Small intestine (tissue), 7 donors: ENCODE results near the gene NAGS. TPM values are rescaled to one million over a fixed set of nuclear protein-coding genes. Genes with fewer than 3 reads are reported as not detected.

Source experiments
- DNase-seq, 2 donors: peaks; one replicate each; pipeline versions ENCODE4 v3.0.0 to v3.0.0-alpha.2; 2013
- FAIRE-seq: peaks from 2 replicates; lab custom pipeline; 2012; peaks lifted over from hg19 to GRCh38; lab: Jason Lieb, UNC
- H3K27ac ChIP-seq, 3 donors: one replicate each; pipeline ENCODE4 v1.5.1; 2013; ENCODE audit warnings: low read length in 2 of 3, mild to moderate bottlenecking in 2 of 3, control low read depth in 1 of 3, inconsistent platforms in 1 of 3, low read depth in 1 of 3, moderate library complexity in 1 of 3
- H3K27me3 ChIP-seq, 3 donors: one replicate each; pipeline ENCODE4 v1.6.1; 2013; ENCODE audit warnings: low read length in 3 of 3, inconsistent platforms in 1 of 3; ENCODE audit not compliant: control insufficient read depth in 3 of 3, insufficient read depth in 3 of 3
- H3K36me3 ChIP-seq, 3 donors: one replicate each; pipeline ENCODE4 v1.6.1; 2013; ENCODE audit warnings: low read length in 3 of 3, inconsistent platforms in 1 of 3, low read depth in 1 of 3, mild to moderate bottlenecking in 1 of 3, moderate library complexity in 1 of 3; ENCODE audit not compliant: control insufficient read depth in 3 of 3, insufficient read depth in 2 of 3
- H3K4me1 ChIP-seq, 3 donors: one replicate each; pipeline ENCODE4 v1.6.1; 2013; ENCODE audit warnings: low read length in 2 of 3, inconsistent platforms in 1 of 3, low read depth in 1 of 3, mild to moderate bottlenecking in 1 of 3, moderate library complexity in 1 of 3; ENCODE audit not compliant: control insufficient read depth in 3 of 3, insufficient read depth in 2 of 3
- H3K4me3 ChIP-seq, 3 donors: one replicate each; pipeline ENCODE4 v1.5.1; 2013; ENCODE audit warnings: low read length in 3 of 3, control low read depth in 1 of 3, inconsistent platforms in 1 of 3, low read depth in 1 of 3, mild to moderate bottlenecking in 1 of 3, moderate library complexity in 1 of 3
- H3K9me3 ChIP-seq, 2 donors: one replicate each; pipeline ENCODE4 v1.6.1; 2013; ENCODE audit warnings: low read depth in 1 of 2, low read length in 1 of 2; ENCODE audit not compliant: control insufficient read depth in 2 of 2, insufficient read depth in 1 of 2
- WGBS, 3 donors: extraction: QIAGEN DNeasy Blood & Tissue Kit; methylation state at CpG; one replicate each; pipeline ENCODE4 v1.1.7; 2013; 5-methylcytosine and 5-hydroxymethylcytosine counted together
- polyA plus RNA-seq, 4 donors: library from polyadenylated mRNA; stranded (reverse) in 3 of 4; unstranded in 1 of 4; fragments of 200-250 nt in 3 of 4; fragments of 120-200 nt in 1 of 4; gene quantifications; one replicate each; pipeline versions ENCODE4 v1.2.1 to v1.2.3, GENCODE V29; 2013
- donor health status: healthy with polysubstance abuse.
- donor health status: control.
- donor health status: control.
- donor health status: Bipolar disorder and iron deficiency.
- donor health status: healthy.

Gene NAGS
- polyA plus RNA-seq, 4 donors: 16.8 to 58.6 (median 50.6) TPM

DNA sequence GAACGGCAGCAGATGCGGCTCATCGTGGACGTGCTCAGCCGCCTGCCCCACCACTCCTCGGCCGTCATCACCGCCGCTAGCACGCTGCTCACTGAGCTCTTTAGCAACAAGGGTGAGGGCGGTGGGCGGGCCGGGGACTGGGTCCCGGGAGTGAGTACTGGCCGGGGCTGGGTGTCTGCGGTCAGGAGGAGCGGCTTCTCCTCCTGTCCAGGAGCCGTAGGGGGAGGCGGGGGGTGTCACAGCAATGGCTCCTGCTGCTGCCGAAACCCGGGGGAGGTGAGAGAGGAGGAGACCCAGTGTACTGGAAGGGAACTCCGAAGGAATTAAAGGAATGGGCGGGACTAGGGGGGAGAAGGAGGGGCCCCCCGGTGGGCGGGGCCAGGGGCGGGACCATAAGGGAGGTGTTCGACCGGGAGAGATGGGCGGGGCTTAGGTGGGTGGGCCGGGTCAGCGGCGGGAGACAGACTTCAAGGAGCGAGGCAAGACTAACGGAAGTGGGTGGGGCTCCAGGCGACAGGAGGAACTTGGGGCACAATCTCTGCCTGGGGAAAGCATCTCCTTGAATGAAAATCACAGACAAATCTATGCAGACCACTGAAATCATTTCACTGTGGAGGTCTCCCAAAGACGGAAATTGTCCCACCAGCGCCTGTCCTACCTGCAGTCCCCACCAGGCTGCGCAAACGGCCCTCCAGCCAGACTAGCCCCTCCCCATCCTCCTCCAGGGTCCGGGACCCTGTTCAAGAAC is 2.4 kb downstream of the NAGS start:
- no peaks in the 10 kb centered on the region for H3K9me3 ChIP-seq
- peak overlapping the region; percentile 46 to 89 (median 73) for H3K4me3 ChIP-seq
- peaks cover 5 to 59% (median 7%) of the 10 kb centered on the region in 3 donors for H3K4me1 ChIP-seq
- H3K27ac ChIP-seq: peak overlapping the region; percentile 94 to 99 (median 94)
- FAIRE-seq (no peak), DNase-seq (peak; percentile 99)
- H3K36me3 ChIP-seq: peaks cover 0 to 59% (median 8%) of the 10 kb centered on the region in 3 donors
- whole genome bisulfite sequencing, 3 donors: 1 to 4% (median 2%) methylated on average over 34 to 40 of the region's 40 CpGs
- H3K27me3 ChIP-seq: peaks cover 0 to 21% (median 2%) of the 10 kb centered on the region in 3 donors

DNA sequence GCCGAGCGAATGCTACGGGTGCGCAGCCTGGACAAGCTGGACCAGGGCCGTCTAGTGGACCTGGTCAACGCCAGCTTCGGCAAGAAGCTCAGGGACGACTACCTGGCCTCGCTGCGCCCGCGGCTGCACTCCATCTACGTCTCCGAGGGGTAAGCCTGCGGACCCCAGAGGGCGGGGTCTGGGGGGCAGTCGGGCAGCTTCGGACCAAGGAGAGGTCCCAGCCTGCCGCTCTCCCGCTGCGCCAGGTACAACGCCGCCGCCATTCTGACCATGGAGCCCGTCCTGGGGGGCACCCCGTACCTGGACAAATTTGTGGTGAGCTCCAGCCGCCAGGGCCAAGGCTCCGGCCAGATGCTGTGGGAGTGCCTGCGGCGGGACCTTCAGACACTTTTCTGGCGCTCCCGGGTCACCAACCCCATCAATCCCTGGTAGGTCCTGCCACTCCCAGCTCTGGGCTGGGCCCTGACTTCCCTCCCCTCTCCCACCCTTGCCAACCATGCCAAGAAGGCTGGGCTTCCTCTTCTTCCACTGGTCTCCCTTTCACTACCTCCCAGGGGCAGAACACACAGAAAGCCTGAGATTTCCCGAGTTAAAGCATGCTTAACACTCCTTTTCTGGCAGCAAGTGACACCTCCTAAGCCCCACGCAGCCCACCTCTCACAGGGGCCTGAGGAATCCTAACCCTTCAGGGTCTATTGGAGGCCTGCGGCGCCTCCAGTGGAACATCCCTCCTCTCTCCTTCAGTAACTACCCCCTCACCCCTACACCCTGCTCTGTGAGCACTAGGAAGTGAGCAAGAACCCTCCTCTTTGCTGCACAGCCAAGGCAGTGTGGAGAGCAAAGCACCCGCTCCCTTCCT is 3.2 kb downstream of the NAGS start:
- H3K4me3 ChIP-seq: peak overlapping the region; percentile 45 to 89 (median 73)
- FAIRE-seq (no peak), DNase-seq (no peak)
- peaks cover 0 to 66% (median 8%) of the 10 kb centered on the region in 3 donors for H3K36me3 ChIP-seq
- peaks cover 0 to 21% (median 2%) of the 10 kb centered on the region in 3 donors for H3K27me3 ChIP-seq
- peaks cover 5 to 59% (median 7%) of the 10 kb centered on the region in 3 donors for H3K4me1 ChIP-seq
- 20 to 60% (median 34%) methylated on average over 31 to 37 of the region's 37 CpGs for WGBS, 3 donors
- peak overlapping the region in 2 of 3 donors; percentile 23 to 56 for H3K27ac ChIP-seq
- H3K9me3 ChIP-seq: no peaks in the 10 kb centered on the region

DNA sequence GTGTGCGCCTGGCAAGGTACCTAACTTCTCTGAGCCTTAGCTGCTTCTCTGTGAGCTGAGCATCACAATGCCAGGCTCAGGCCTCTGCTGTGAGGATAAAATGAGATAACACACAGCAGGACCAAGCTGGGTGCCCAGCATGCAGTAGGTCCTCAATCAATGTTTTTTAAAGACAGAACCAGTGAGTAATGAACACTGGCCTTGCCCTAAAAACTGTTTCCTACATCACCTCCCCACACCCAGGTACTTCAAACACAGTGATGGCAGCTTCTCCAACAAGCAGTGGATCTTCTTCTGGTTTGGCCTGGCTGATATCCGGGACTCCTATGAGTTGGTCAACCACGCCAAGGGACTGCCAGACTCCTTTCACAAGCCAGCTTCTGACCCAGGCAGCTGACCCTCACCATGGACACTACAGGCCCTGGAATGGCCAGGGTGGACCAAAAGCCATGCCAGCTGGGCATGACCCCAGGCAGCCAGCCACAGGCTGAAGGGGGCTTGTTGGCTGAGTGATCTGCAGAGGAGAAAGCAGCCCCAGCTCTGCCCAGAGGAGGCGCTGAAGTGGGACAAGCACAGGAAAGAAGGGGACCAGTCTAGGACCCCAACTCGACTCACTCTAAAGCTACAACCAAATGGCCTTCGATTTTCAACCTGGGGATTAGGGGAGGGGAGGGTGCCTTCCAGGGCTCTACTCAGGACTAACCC is 3.9 kb downstream of the NAGS start:
- Histone ChIP-seq H3K4me1 (peaks cover 5 to 66% (median 7%) of the 10 kb centered on the region in 3 donors), H3K9me3 (no peaks in the 10 kb centered on the region), H3K36me3 (peaks cover 0 to 71% (median 8%) of the 10 kb centered on the region in 3 donors), H3K27ac (no peak overlapping the region), H3K27me3 (peaks cover 0 to 21% (median 2%) of the 10 kb centered on the region in 3 donors), H3K4me3 (no peak overlapping the region)
- FAIRE-seq (no peak), DNase-seq (no peak)
- 68 to 76% (median 75%) methylated on average over 6 of the region's 6 CpGs for WGBS, 3 donors

DNA sequence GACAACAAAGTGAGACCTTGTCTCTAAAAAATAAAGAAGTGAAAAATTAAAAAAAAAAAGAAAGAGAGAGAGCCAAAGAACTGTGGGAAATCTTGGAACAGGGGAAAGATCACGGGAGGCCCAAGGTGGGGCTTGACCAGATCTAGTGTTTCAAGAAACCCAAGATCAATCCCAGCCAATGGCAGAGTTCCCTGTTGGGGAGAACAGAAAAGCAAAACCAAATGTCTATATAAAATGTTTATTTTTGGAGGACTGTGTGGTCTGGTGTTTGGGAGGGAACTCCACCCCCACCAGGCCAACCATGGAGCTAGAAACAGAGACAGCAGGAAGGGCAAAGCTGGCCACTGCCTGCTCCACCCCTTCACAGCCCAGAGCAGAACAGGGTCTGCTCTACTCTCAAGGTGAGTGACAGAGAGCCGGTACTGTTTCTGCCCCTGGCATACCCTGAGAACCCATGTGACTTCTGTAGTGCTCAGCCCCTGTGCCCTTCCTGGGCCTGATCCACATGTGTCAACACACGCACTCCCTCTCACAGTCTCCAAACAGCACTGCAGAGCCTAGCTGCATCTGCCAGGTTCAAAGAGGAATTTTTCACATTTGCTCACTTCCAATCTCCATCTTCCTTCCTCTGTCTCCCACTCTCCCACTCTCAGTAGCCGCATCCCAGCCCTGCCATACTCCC is 6.7 kb downstream of the NAGS start:
- Histone ChIP-seq H3K36me3 (peaks cover 0 to 63% (median 8%) of the 10 kb centered on the region in 3 donors), H3K27ac (peak overlapping the region in 1 of 3 donors; percentile 63), H3K4me1 (peaks cover 7 to 69% (median 7%) of the 10 kb centered on the region in 3 donors), H3K4me3 (no peak overlapping the region), H3K27me3 (peaks cover 0 to 3% (median 0%) of the 10 kb centered on the region in 3 donors), H3K9me3 (no peaks in the 10 kb centered on the region)
- FAIRE-seq: no peak
- WGBS, 3 donors: 49 to 60% (median 56%) methylated on average over 4 of the region's 4 CpGs
- DNase-seq: no peak

DNA sequence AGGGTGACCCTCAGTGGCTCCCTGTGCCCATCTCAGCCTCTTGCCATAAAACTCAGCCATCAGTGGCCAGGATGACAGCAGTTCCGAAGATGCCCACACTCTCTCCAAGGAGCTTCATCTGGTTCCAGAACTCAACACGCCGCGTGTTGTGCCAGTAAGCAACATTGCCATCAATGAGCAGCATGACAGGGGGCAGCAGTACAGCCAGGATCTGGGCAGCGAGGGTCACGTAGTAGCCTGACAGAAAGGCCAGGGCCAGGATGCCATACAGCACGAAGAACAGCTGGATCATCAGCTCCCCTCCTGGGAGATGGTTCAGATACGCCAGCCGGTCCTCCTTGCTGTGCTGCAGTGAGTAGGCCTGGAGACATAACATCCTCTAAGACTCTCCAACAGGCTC is 7.5 kb downstream of the NAGS start:
- WGBS, 3 donors: 91 to 92% (median 92%) methylated on average over 9 of the region's 9 CpGs
- Histone ChIP-seq H3K36me3 (peaks cover 0 to 58% (median 8%) of the 10 kb centered on the region in 3 donors), H3K9me3 (no peaks in the 10 kb centered on the region), H3K27me3 (no peaks in the 10 kb centered on the region), H3K27ac (peak overlapping the region in 1 of 3 donors; percentile 63), H3K4me3 (no peak overlapping the region), H3K4me1 (peaks cover 7 to 66% (median 7%) of the 10 kb centered on the region in 3 donors)
- no peak for FAIRE-seq
- no peak for DNase-seq

DNA sequence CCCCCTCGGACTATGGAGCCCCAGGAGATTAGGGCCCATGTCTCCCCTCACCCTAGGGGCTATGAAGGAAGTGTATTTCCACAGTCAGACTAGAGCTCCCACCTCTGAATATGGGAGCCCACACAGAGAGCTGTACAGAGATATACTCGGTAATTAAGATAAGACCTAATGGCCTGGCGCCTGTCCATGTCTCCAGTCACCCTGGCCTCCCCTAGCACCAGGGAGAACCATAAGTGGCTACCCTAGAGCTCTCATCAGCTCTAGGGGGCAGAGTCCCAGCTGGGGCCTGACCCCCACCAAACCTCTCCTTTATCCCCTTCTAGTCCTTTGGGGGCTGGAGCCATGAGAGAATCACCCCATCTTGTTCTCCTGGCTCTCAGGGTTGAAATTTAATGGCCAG is 8.0 kb downstream of the NAGS start:
- Histone ChIP-seq H3K36me3 (peaks cover 0 to 53% (median 6%) of the 10 kb centered on the region in 3 donors), H3K9me3 (no peaks in the 10 kb centered on the region), H3K27ac (peak overlapping the region in 1 of 3 donors; percentile 63), H3K4me1 (peaks cover 4 to 61% (median 5%) of the 10 kb centered on the region in 3 donors), H3K27me3 (no peaks in the 10 kb centered on the region), H3K4me3 (no peak overlapping the region)
- 32 to 67% (median 62%) methylated on average over 3 of the region's 3 CpGs for WGBS, 3 donors
- FAIRE-seq (no peak), DNase-seq (peak; percentile 53 to 60)

DNA sequence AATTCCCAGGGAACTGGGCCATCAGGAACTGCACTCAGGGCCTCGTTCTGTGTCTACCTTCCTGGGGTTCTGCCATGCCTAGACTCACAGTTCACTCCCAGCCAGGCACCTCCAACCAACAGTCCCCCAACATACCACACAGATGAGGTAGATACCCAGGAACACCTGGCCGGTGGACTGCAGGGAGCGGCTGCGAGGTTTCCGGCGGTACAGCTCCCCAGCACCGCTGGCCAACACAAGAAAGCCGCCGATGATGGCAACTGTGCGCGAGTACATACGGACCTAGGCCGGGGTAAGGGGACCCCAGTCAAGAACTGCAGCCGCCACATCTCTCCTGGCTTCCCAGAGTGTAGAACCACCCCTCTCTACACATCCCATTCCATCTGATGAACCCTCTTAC is 8.5 kb downstream of the NAGS start:
- H3K36me3 ChIP-seq: peaks cover 0 to 48% (median 4%) of the 10 kb centered on the region in 3 donors

More for the DNA sequence above, 8.5 kb downstream of the NAGS start:
- no peak for FAIRE-seq
- 91 to 95% (median 94%) methylated on average over 14 of the region's 14 CpGs for WGBS, 3 donors
- Histone ChIP-seq H3K9me3 (no peaks in the 10 kb centered on the region), H3K4me1 (peaks cover 0 to 56% (median 2%) of the 10 kb centered on the region in 3 donors), H3K4me3 (no peak overlapping the region), H3K27me3 (no peaks in the 10 kb centered on the region), H3K27ac (peak overlapping the region in 1 of 3 donors; percentile 63)
- no peak for DNase-seq
